GM12891 (cell line): Measurements from ENCODE around the gene WAPL.

Experiments used
- POLR2AphosphoS5 ChIP-seq: IDR thresholded peaks from 2 replicates; pipeline ENCODE4 v1.6.1; 2011; ENCODE audit warnings: low read depth, low read length, control low read depth
- POU2F2 ChIP-seq: IDR thresholded peaks from 2 replicates; pipeline ENCODE4 v1.6.1; 2011; ENCODE audit warnings: low read depth, mild to moderate bottlenecking, control low read depth, low read length, moderate library complexity

DNA sequence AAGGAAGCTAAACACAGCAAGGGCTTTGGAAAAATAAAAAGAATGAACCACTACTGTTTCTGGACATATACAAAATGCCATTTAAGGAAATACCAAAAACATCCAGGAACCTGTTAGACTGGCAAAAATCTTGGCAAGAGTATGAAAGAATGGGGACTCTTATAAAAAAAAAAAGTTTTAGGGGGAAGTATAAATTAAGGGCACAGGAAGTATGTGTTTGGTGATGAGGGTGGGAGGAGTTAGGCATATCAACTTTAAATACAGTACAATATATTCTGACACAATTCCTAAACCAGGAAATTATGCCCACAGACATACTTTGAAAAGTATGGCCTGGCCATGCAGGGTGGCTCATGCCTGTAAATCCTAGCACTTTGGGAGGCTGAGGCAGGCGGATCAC, 74.2 kb downstream of the WAPL start:
- TF ChIP-seq POLR2AphosphoS5 (no peak), POU2F2 (no peak)
